Measurements from ENCODE around the gene PPM1B.
A peak's percentile ranks its signal among the peaks of the same experiment; 100 is the strongest.
"Not testable (repeated sequence)": the region's sequence is repeated elsewhere in the genome, so short reads cannot be mapped to it uniquely, and the experiment has no call there.

The PPM1B gene

GRCh38 chr2:44255704-44256103, 87.0 kb downstream of the PPM1B start:
- H3K36me3 ChIP-seq (ENCODE audit: control insufficient read depth in 1 of 2, insufficient read depth in 2 of 2, low read length in 2 of 2); H3K27ac ChIP-seq (ENCODE audit: low read length); H3K4me3 ChIP-seq (ENCODE audit: low read depth in 1 of 2, low read length in 2 of 2); H3K27me3 ChIP-seq (ENCODE audit: low read depth, low read length); H3K9me3 ChIP-seq (ENCODE audit: control insufficient read depth in 1 of 2, low read length in 2 of 2); H3K4me1 ChIP-seq (ENCODE audit: control insufficient read depth in 1 of 2, insufficient read depth in 2 of 2, low read length in 2 of 2): not testable (repeated sequence)

DNA sequence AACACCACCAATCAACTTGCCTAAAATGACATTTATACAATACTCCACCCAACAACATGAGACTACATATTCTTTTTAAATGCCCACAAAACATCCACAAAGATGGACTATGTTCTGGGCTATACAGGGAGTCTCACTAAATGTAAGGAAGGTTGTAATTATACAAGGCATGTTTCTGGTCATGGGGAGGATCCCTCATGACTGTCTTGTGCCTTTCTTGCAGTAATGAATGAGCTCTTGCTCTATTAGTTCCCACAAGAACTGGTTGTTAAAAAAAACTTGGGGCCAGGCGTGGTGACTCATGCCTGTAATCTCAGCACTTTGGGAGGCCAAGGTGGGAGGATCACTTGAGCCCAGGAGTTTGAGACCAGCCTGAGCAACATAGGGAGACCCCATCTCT, 89.1 kb downstream of the PPM1B start:
- H3K27ac ChIP-seq (ENCODE audit: low read length); H3K9me3 ChIP-seq (ENCODE audit: control insufficient read depth in 1 of 2, low read length in 2 of 2); H3K4me1 ChIP-seq (ENCODE audit: control insufficient read depth in 1 of 2, insufficient read depth in 2 of 2, low read length in 2 of 2); H3K27me3 ChIP-seq (ENCODE audit: low read depth, low read length); H3K36me3 ChIP-seq (ENCODE audit: control insufficient read depth in 1 of 2, insufficient read depth in 2 of 2, low read length in 2 of 2); H3K4me3 ChIP-seq (ENCODE audit: low read depth in 1 of 2, low read length in 2 of 2): not testable (repeated sequence)

- H3K27me3 ChIP-seq (ENCODE audit: low read depth, low read length), result no peaks in the 10 kb centered on the region
- peaks cover 0 to 6% of the 10 kb centered on the region in 2 donors for H3K9me3 ChIP-seq (ENCODE audit: control insufficient read depth in 1 of 2, low read length in 2 of 2)
- no peaks in the 10 kb centered on the region for H3K36me3 ChIP-seq (ENCODE audit: control insufficient read depth in 1 of 2, insufficient read depth in 2 of 2, low read length in 2 of 2)
- peaks cover 0 to 7% of the 10 kb centered on the region in 2 donors for H3K4me1 ChIP-seq (ENCODE audit: control insufficient read depth in 1 of 2, insufficient read depth in 2 of 2, low read length in 2 of 2)
- H3K27ac ChIP-seq (ENCODE audit: low read length), result no peak overlapping the region
- H3K4me3 ChIP-seq (ENCODE audit: low read depth in 1 of 2, low read length in 2 of 2), result no peak overlapping the region
Observed at GRCh38 chr2:44267269-44267795, 98.7 kb downstream of the PPM1B start.

DNA sequence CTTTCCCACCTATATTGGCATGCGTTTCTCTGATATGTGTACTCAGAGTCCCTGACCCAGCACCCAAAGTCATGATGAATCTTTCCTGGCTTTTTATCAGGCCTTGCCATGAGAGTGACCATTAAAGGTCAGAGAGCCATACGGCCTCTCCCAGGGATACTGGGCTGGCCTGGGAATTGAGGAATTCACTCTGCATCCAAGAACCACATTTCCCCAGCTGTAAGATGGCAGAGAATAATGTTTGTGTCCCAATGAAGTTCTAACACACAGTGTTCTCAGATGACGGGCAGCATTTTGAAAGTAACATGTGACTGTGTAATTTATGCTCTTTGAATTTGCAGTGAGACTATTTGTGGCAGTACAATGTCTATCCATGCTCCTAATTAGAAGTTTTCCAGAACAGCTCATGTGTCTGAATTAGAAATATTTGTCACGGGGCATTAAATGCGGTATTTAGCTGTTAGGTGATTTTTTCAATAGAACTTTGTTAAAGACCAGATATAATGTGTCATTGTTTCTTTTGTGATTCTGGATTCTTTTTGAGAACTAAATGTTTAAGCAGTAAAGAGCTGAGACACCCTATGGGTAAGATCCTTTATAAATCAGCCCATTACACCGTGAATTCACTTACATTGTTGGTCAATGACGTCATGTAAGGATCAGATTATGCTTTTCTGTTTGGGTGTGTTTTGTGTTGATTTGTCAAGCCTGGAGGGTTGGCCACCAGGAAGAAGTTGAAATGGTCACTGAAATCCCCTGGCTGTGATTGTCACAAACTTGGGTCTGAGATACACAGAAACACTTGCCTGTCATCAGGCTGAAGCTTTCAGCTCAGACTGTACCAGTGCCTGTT, 99.3 kb downstream of the PPM1B start:
- H3K27ac ChIP-seq (ENCODE audit: low read length), result peak overlapping the region; percentile 52
- no peak overlapping the region for H3K4me3 ChIP-seq (ENCODE audit: low read depth in 1 of 2, low read length in 2 of 2)
- H3K9me3 ChIP-seq (ENCODE audit: control insufficient read depth in 1 of 2, low read length in 2 of 2), result peaks cover 0 to 6% of the 10 kb centered on the region in 2 donors
- peaks cover 0 to 7% of the 10 kb centered on the region in 2 donors for H3K4me1 ChIP-seq (ENCODE audit: control insufficient read depth in 1 of 2, insufficient read depth in 2 of 2, low read length in 2 of 2)
- H3K27me3 ChIP-seq (ENCODE audit: low read depth, low read length), result no peaks in the 10 kb centered on the region
- H3K36me3 ChIP-seq (ENCODE audit: control insufficient read depth in 1 of 2, insufficient read depth in 2 of 2, low read length in 2 of 2), result no peaks in the 10 kb centered on the region

DNA sequence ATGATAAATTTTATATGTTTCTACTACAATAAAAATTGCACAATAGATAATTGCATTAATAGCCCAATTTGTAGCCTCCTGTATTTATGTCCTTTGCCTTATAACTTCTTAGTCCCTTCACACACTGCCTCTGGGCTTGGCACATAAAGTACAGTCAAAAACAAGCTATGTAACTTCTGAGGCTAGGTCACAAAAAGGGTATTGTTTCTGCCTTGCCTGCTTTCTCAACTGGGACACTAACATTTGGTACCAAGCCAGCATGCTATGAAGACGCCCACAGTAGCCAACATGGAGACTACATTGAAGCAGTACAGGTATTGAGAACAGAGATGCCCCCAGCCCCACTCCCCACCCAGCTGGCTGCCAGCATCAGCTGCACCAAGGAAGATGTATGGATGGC, 101.2 kb downstream of the PPM1B start:
- Histone ChIP-seq H3K36me3 (ENCODE audit: control insufficient read depth in 1 of 2, insufficient read depth in 2 of 2, low read length in 2 of 2) (no peaks in the 10 kb centered on the region), H3K4me1 (ENCODE audit: control insufficient read depth in 1 of 2, insufficient read depth in 2 of 2, low read length in 2 of 2) (peaks cover 0 to 7% of the 10 kb centered on the region in 2 donors), H3K4me3 (ENCODE audit: low read depth in 1 of 2, low read length in 2 of 2) (no peak overlapping the region), H3K9me3 (ENCODE audit: control insufficient read depth in 1 of 2, low read length in 2 of 2) (peaks cover 0 to 6% of the 10 kb centered on the region in 2 donors), H3K27me3 (ENCODE audit: low read depth, low read length) (no peaks in the 10 kb centered on the region), H3K27ac (ENCODE audit: low read length) (no peak overlapping the region)

- H3K4me3 ChIP-seq (ENCODE audit: low read depth in 1 of 2, low read length in 2 of 2), result no peak overlapping the region
- no peak overlapping the region for H3K27ac ChIP-seq (ENCODE audit: low read length)
- H3K27me3 ChIP-seq (ENCODE audit: low read depth, low read length), result no peaks in the 10 kb centered on the region
- no peaks in the 10 kb centered on the region for H3K36me3 ChIP-seq (ENCODE audit: control insufficient read depth in 1 of 2, insufficient read depth in 2 of 2, low read length in 2 of 2)
- H3K9me3 ChIP-seq (ENCODE audit: control insufficient read depth in 1 of 2, low read length in 2 of 2), result peaks cover 0 to 6% of the 10 kb centered on the region in 2 donors
- H3K4me1 ChIP-seq (ENCODE audit: control insufficient read depth in 1 of 2, insufficient read depth in 2 of 2, low read length in 2 of 2), result peaks cover 0 to 7% of the 10 kb centered on the region in 2 donors
Observed at GRCh38 chr2:44271296-44271695, 102.6 kb downstream of the PPM1B start.

DNA sequence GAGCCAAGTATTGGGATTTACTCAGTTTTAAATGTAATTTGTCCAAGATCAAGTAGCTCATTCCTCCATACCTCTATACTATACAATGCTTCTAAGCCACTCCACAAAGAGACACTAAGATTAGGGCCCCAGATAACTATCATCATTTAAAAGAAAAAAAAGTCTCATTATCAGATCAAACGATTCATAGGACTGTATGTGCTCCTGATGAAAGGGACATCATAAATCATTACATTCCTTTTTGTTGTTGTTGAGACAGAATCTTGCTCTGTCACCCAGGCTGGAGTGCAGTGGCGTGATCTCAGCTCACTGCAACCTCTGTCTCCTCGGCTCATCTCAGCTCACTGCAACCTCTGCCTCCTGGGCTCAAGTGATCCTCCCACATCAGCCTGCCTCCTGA, 104.4 kb downstream of the PPM1B start:
- H3K27me3 ChIP-seq (ENCODE audit: low read depth, low read length), result no peaks in the 10 kb centered on the region
- peaks cover 0 to 6% of the 10 kb centered on the region in 2 donors for H3K9me3 ChIP-seq (ENCODE audit: control insufficient read depth in 1 of 2, low read length in 2 of 2)
- peaks cover 0 to 5% of the 10 kb centered on the region in 2 donors for H3K4me1 ChIP-seq (ENCODE audit: control insufficient read depth in 1 of 2, insufficient read depth in 2 of 2, low read length in 2 of 2)
- no peak overlapping the region for H3K4me3 ChIP-seq (ENCODE audit: low read depth in 1 of 2, low read length in 2 of 2)
- no peak overlapping the region for H3K27ac ChIP-seq (ENCODE audit: low read length)
- no peaks in the 10 kb centered on the region for H3K36me3 ChIP-seq (ENCODE audit: control insufficient read depth in 1 of 2, insufficient read depth in 2 of 2, low read length in 2 of 2)

DNA sequence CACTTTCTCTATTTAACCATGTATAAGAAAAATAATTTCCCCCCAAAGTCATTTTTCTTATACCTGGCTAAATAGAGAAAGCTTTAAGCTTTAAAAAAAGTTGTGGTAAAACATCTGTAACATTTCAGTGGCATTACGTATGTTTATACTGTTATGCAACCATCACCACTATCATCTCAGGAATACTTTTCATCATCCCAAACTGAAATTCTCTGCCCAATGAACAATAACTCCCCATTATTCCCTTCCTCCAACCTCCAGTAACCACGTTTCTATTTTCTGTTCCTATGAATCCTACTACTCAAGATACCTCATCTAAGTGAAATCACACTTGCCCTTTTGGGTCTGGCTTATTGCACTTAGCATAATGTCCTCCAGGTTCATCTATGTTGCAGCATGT, 104.9 kb downstream of the PPM1B start:
- no peaks in the 10 kb centered on the region for H3K27me3 ChIP-seq (ENCODE audit: low read depth, low read length)
- H3K27ac ChIP-seq (ENCODE audit: low read length), result no peak overlapping the region
- H3K9me3 ChIP-seq (ENCODE audit: control insufficient read depth in 1 of 2, low read length in 2 of 2), result peaks cover 0 to 6% of the 10 kb centered on the region in 2 donors
- no peaks in the 10 kb centered on the region for H3K4me1 ChIP-seq (ENCODE audit: control insufficient read depth in 1 of 2, insufficient read depth in 2 of 2, low read length in 2 of 2)
- H3K36me3 ChIP-seq (ENCODE audit: control insufficient read depth in 1 of 2, insufficient read depth in 2 of 2, low read length in 2 of 2), result no peaks in the 10 kb centered on the region
- no peak overlapping the region for H3K4me3 ChIP-seq (ENCODE audit: low read depth in 1 of 2, low read length in 2 of 2)

DNA sequence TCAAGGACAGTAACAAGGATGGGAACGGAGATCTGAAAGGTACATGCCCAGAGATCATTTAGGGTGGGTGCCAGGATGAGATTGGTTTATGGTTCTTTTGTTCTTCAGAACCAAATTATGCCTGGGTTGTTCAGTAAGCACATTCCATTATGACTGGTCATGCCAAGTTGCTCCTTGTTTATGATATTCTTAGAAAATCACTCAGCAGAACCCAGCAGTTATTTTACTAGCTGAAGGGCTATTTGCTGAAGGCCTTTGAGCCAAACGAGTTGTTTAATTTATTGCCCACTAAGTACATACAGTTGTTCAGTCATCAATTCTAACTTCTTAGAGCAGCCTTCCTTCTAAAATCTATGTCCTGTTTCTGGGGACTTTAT, 107.2 kb downstream of the PPM1B start:
- peak overlapping the region in 1 of 2 donors; percentile 35 for H3K4me3 ChIP-seq (ENCODE audit: low read depth in 1 of 2, low read length in 2 of 2)
- peaks cover 0 to 1% of the 10 kb centered on the region in 2 donors for H3K9me3 ChIP-seq (ENCODE audit: control insufficient read depth in 1 of 2, low read length in 2 of 2)
- H3K27me3 ChIP-seq (ENCODE audit: low read depth, low read length), result no peaks in the 10 kb centered on the region
- H3K27ac ChIP-seq (ENCODE audit: low read length), result no peak overlapping the region
- no peaks in the 10 kb centered on the region for H3K4me1 ChIP-seq (ENCODE audit: control insufficient read depth in 1 of 2, insufficient read depth in 2 of 2, low read length in 2 of 2)
- H3K36me3 ChIP-seq (ENCODE audit: control insufficient read depth in 1 of 2, insufficient read depth in 2 of 2, low read length in 2 of 2), result no peaks in the 10 kb centered on the region

DNA sequence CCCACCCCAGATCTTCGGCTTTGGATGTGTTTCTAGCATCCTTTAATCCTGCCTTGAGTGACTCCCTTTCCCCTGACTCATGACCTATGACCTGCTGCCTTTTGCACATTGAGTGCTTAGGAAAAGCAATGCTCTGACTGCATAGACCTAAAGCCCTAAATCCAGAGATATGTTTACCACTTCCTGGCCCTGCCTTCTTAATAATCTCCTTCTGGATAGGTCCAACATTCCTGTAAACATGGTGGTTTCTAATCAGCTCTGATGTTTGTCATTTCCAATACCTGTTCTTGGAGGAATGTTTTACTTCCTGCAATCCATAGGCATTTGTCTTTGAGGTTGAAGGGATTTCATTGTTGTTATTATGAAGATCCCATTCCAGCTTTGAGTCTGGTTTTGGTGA, 108.9 kb downstream of the PPM1B start:
- Histone ChIP-seq H3K4me1 (ENCODE audit: control insufficient read depth in 1 of 2, insufficient read depth in 2 of 2, low read length in 2 of 2) (no peaks in the 10 kb centered on the region), H3K9me3 (ENCODE audit: control insufficient read depth in 1 of 2, low read length in 2 of 2) (no peaks in the 10 kb centered on the region), H3K4me3 (ENCODE audit: low read depth in 1 of 2, low read length in 2 of 2) (peak overlapping the region in 1 of 2 donors; percentile 35), H3K36me3 (ENCODE audit: control insufficient read depth in 1 of 2, insufficient read depth in 2 of 2, low read length in 2 of 2) (no peaks in the 10 kb centered on the region), H3K27me3 (ENCODE audit: low read depth, low read length) (no peaks in the 10 kb centered on the region), H3K27ac (ENCODE audit: low read length) (no peak overlapping the region)

DNA sequence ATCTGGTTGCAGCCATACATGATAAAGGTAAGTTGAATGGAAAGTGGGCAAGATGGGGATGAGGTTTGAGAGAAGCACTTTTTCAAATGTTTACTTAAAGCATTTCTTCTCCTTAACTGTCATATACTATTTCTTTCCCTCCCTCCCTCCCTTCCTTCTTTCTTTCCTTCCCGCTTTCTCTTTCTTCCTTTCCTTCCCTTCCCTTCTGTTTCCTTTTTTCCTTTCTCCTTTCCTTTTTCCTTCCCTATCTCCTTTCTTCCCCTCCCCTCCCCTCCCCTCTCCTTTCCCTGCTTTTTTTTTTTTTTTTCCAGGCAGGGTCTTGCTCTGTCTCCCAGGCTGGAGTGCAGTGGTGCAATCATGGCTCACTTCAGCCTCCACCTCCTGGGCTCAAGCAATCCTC, 112.2 kb downstream of the PPM1B start:
- Histone ChIP-seq H3K4me1 (ENCODE audit: control insufficient read depth in 1 of 2, insufficient read depth in 2 of 2, low read length in 2 of 2) (no peaks in the 10 kb centered on the region), H3K9me3 (ENCODE audit: control insufficient read depth in 1 of 2, low read length in 2 of 2) (no peaks in the 10 kb centered on the region), H3K27me3 (ENCODE audit: low read depth, low read length) (no peaks in the 10 kb centered on the region)

More for the DNA sequence above, 112.2 kb downstream of the PPM1B start:
- H3K27ac ChIP-seq (ENCODE audit: low read length), result no peak overlapping the region
- H3K36me3 ChIP-seq (ENCODE audit: control insufficient read depth in 1 of 2, insufficient read depth in 2 of 2, low read length in 2 of 2), result no peaks in the 10 kb centered on the region
- H3K4me3 ChIP-seq (ENCODE audit: low read depth in 1 of 2, low read length in 2 of 2), result no peak overlapping the region
